Fibroblast of the aortic adventitia (primary cell): ENCODE data around the gene KCNA2. TPM values are rescaled to one million over a fixed set of nuclear protein-coding genes. Genes with fewer than 3 reads are reported as not detected.

Experiments used
- DNase-seq: peaks from one replicate; pipeline ENCODE4 v3.0.0-alpha.2; 2010; ENCODE audit warnings: low read depth
- H3K4me3 ChIP-seq: 2 replicates; pipeline ENCODE4 v1.5.1; 2011; ENCODE audit warnings: low read depth, mild to moderate bottlenecking, control low read depth, low read length, moderate library complexity
- CTCF ChIP-seq: IDR thresholded peaks from 2 replicates; pipeline ENCODE4 v1.5.1; 2011; ENCODE audit warnings: mild to moderate bottlenecking, low read length, control low read depth, inconsistent platforms; ENCODE audit not compliant: insufficient read depth
- total RNA-seq: library from RNA; depleted of rRNA; stranded (reverse); fragments of >200 nt; gene quantifications from 2 replicates; pipeline ENCODE4 v1.2.3, GENCODE V29; 2012; ENCODE audit warnings: low replicate concordance

Gene KCNA2
- total RNA-seq, 1 donor, result not detected

- no peak for TF ChIP-seq CTCF
- no peak overlapping the region for H3K4me3 ChIP-seq
- no peak for DNase-seq
These were observed 40.6 kb downstream of the KCNA2 start for GRCh38 chr1:110565565-110565964.

- DNase-seq, result no peak
- TF ChIP-seq CTCF, result no peak
- H3K4me3 ChIP-seq, result no peak overlapping the region
These were observed 43.1 kb downstream of the KCNA2 start for GRCh38 chr1:110563089-110563488.

GRCh38 chr1:110561596-110561995 lies 44.6 kb downstream of the KCNA2 start:
- no peak for DNase-seq
- TF ChIP-seq CTCF, result no peak
- H3K4me3 ChIP-seq, result no peak overlapping the region

- no peak overlapping the region for H3K4me3 ChIP-seq
- TF ChIP-seq CTCF, result no peak
- no peak for DNase-seq
These were observed 47.0 kb downstream of the KCNA2 start for GRCh38 chr1:110559157-110559556.

GRCh38 chr1:110557481-110557880 lies 48.7 kb downstream of the KCNA2 start:
- no peak for DNase-seq
- no peak overlapping the region for H3K4me3 ChIP-seq
- no peak for TF ChIP-seq CTCF

- DNase-seq, result no peak
- no peak for TF ChIP-seq CTCF
- H3K4me3 ChIP-seq, result no peak overlapping the region
These were observed 49.7 kb downstream of the KCNA2 start for GRCh38 chr1:110556471-110556807.

GRCh38 chr1:110555807-110556470 lies 50.2 kb downstream of the KCNA2 start:
- H3K4me3 ChIP-seq, result no peak overlapping the region
- TF ChIP-seq CTCF, result no peak
- peak; percentile 11 for DNase-seq
